Stimulated activated CD8-positive, alpha-beta memory T cell treated with anti-CD3 and anti-CD28 coated beads, Interleukin-15, amount 100 ng/mL, for 4 hours (primary cell): ENCODE results near the gene ABCC5.

Experiments used
- DNase-seq, 2 donors: peaks; one replicate each; pipeline ENCODE4 v3.0.0-alpha.2; 2020; ENCODE audit warnings: low read depth in 2 of 2

The ABCC5 gene

GRCh38 chr3:183975981-183976662 is 41.6 kb downstream of the ABCC5 start:
- no peak for DNase-seq

- no peak for DNase-seq
These were observed 48.9 kb downstream of the ABCC5 start for GRCh38 chr3:183968666-183969245.

GRCh38 chr3:183967693-183968092 is 50.0 kb downstream of the ABCC5 start:
- no peak for DNase-seq

DNA sequence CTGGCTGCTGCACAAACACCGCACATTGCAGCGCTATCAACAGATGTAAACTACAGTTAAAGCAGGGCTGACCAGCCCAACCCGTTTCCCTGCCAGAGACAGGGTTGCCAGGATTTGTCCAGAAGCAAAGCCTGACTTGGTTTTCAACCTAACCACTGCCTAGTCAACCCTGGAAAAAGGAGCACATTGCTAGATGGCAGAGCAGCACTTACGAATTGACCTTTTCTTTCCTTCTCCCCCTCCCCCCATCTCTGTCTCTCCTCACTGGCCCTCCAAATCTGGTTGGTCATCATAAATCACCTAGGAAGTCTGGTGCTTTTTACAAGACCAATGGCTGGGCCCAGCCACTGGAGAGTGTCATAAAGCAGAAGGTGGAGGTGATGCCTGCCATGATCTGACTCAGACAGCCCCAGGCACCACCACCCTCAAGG is 51.3 kb downstream of the ABCC5 start:
- DNase-seq = no peak

GRCh38 chr3:183962807-183963206 is 54.9 kb downstream of the ABCC5 start:
- DNase-seq = no peak

- DNase-seq = no peak
These were observed 58.5 kb downstream of the ABCC5 start for GRCh38 chr3:183959214-183959613.

- no peak for DNase-seq
These were observed 58.9 kb downstream of the ABCC5 start for GRCh38 chr3:183958775-183959174.

DNA sequence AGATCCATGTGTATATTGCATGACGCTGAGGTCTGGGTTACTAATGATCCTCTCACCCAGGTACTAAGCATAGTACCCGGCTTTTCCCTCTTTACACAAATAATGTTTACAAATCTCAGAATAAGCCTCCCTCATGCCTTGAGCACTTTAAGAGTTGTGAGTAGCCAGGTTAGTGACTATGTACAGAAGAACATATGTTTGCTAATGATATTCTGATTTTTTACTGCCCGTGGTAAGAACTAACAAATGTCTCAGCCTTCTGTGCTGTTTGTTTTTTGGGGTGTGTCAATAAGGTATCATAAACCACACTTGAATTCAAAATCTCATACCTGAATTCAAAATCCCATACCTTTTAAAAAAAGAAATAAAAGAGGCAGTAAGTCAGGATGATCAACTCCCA is 59.5 kb downstream of the ABCC5 start:
- no peak for DNase-seq

GRCh38 chr3:183954875-183955274 is 62.8 kb downstream of the ABCC5 start:
- no peak for DNase-seq

- DNase-seq = no peak
These were observed 64.1 kb downstream of the ABCC5 start for GRCh38 chr3:183953471-183954070.

DNA sequence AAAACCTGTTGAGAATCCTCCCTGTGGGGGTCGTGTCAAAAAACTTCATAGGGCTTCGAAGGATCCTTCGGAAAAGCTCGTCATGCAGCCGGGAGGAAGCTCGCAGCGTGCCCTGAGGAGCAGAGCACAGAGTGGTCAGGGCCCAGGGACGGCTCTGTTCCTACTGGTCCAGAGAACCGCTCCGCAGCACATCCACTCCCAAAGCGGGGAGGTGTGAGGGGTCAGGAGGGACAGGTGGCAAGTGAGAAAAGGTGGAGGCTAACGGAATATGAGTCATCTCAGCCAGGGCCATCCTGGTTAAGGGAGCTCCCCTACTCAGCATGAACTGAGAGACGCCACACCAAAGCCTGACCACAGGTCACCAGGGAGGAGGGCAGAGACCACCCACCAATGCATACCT is 66.2 kb downstream of the ABCC5 start:
- no peak for DNase-seq

DNA sequence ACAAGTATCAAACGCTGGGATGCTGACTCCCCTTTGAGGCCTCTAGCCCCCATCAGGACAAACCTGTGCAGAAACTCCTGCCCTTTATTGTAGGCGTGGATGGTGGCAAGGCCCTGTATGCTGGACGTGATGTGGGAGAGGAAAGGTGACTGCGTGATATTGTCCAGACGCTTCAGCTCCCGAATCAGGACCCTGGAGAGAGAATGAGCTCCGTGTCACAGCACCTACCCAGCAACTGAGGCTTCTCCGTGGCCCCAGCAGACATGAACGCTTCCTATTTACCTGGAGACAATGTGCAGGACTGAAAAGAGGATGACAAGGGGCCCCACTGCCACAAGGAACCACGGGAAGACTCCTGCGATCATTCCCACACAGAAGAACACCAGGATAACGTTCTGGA is 68.0 kb downstream of the ABCC5 start:
- DNase-seq = no peak

GRCh38 chr3:183946037-183946436 is 71.6 kb downstream of the ABCC5 start:
- DNase-seq = no peak

DNA sequence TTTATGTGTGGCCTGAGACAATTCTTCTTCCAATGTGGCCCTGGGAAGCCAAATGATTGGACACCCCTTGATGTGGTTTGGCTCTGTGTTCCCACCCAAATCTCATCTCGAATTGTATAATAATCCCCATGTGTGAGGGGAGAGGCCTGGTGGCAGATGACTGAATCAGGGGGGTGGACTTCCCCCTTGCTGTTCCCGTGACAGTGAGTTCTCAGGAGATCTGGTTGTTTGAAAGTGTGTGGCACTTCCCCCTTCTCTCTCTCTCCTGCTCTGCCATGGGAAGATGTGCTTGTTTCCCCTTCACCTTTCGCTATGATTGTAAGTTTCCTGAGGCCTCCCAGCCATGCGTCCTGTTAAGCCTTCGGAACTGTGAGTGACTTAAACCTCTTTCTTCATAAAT is 72.9 kb downstream of the ABCC5 start:
- DNase-seq = no peak

DNA sequence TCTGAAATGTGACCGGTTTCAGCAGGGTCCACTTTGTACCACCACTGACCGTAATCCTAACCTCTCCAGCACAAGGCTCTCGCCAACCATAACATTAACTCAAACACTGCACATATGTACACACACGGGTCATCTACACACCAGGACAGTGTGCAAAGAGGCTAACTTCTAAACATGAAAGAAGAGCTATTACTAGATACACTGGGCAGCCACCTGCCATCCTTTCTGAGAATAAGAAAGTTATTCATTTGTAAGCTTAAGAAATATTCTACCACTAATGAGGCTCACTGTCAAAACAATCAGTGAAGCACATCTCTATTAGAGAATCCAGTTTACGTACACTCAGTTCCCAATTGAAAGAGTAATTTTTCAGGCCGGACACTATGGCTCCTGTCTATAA is 73.9 kb downstream of the ABCC5 start:
- no peak for DNase-seq

- no peak for DNase-seq
These were observed 76.5 kb downstream of the ABCC5 start for GRCh38 chr3:183941216-183941615.

GRCh38 chr3:183937601-183938286 is 79.9 kb downstream of the ABCC5 start:
- DNase-seq = no peak

DNA sequence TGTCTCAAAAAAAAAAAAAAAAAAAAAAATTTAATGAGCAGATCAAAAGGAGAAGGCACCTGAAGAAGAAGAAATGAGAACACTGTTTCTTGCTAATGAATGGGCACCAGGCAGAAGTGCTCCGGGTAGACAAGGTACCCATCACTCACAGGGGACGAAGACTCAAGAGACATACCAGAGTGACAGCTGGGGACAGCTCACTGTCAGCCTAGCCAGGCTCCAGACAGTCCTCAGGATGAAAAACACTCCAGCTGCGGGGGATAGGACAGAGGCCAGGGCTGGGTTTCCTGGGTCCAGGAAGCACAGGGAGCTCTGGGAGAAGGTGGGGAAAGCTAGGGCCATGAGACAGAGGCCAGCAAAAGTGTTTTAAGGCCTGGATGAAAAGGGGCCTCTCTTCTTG is 84.5 kb downstream of the ABCC5 start:
- no peak for DNase-seq

DNA sequence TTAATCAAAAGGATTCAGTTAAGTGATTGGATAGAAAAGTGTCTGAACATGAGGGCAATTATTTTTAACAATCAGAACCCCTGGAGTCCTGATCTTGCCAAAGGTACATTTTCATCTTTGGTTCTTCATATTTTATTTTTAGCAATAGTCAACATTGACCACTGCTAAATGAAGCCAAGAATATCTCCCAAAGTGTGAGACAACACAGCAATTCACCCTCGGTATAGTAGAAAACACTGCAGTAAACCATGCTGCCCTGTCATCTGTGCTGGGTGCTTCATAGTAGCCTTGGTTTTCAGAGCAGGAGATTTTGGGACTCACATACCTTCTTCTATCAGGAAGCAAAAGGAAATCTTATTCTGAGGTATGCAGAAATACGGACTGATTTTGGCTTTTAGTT is 85.8 kb downstream of the ABCC5 start:
- DNase-seq = no peak

DNA sequence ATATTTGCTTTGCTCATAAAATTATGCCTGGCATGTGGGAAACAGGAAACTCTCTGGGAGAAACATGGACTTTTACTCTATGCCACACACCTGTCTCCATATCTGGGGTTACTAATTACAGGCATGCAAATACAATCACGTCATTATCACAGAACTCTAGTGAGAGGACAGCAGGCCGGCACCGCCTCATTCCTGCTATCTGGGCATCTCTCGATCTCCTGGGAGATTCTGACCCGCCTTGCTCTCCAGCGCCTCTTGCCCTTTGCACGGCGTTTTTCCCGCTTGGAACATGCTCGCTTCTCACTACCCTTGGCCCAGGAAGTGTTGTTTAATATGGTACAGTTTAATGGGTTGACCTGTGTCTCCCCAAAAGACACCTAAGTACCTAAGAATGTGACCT is 87.6 kb downstream of the ABCC5 start:
- no peak for DNase-seq

- no peak for DNase-seq
These were observed 90.6 kb downstream of the ABCC5 start for GRCh38 chr3:183927059-183927458.

GRCh38 chr3:183924956-183925355 is 92.7 kb downstream of the ABCC5 start:
- no peak for DNase-seq

DNA sequence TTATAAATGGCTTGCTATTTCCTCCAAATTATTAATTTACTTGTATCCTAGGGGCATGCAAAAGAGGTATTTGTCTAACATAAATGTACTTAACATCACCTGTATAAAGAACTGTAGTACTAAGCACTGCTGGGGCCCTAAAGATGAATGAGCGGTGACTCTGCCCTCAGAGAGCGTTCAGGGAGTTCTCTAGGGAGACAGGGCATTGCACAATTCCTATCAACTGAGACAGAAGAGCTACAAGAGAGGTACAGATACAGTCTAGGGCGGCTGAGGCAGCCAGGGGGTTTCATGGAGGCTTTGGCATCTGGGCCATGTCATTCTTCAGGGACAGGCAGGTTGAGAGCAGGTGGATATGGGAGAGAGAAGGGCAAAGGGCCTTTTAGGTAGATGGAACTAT is 93.1 kb downstream of the ABCC5 start:
- no peak for DNase-seq
